OCI-LY3 (cell line): ENCODE results near the gene MAPK9.

ENCODE experiments used
- EZH2phosphoT487 ChIP-seq: fragments of 200-600 bp; shearing (Covaris generic); IDR thresholded peaks from 2 replicates; pipeline ENCODE4 v1.6.1; 2018; ENCODE audit warnings: antibody characterized with exemption, mixed run types, low read depth
- TF ChIP-seq, protein P1 (sequence below): fragments of 200-600, 300-600 bp; sonication (generic); IDR thresholded peaks from 2 replicates; pipeline ENCODE4 v1.5.1; 2014; ENCODE audit warnings: antibody characterized with exemption, low read length, low read depth

DNA sequence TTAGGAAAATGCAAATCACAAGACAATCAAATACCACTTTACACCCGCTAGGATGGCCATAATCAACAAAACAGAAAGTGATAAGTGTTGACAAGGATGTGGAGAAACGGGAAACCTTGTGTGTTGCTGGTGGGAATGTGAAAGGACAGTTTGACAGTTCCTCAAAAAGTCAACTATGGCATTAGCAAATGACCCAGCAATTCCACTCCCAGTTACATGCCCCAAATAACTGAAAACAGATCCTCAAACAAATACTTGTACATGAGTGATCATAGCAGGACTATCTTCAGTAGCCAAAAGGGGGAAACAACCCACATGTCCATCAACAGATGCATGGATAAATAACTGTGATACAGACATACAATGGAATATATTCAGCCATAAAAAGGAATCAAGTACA lies 104.1 kb downstream of the MAPK9 start:
- TF ChIP-seq, protein P1, sequence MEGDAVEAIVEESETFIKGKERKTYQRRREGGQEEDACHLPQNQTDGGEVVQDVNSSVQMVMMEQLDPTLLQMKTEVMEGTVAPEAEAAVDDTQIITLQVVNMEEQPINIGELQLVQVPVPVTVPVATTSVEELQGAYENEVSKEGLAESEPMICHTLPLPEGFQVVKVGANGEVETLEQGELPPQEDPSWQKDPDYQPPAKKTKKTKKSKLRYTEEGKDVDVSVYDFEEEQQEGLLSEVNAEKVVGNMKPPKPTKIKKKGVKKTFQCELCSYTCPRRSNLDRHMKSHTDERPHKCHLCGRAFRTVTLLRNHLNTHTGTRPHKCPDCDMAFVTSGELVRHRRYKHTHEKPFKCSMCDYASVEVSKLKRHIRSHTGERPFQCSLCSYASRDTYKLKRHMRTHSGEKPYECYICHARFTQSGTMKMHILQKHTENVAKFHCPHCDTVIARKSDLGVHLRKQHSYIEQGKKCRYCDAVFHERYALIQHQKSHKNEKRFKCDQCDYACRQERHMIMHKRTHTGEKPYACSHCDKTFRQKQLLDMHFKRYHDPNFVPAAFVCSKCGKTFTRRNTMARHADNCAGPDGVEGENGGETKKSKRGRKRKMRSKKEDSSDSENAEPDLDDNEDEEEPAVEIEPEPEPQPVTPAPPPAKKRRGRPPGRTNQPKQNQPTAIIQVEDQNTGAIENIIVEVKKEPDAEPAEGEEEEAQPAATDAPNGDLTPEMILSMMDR, result no peak
- no peak for TF ChIP-seq EZH2phosphoT487
